Measurements from ENCODE around the gene GRID1.

GRID1 gene

GRCh38 chr10:86139066-86139657 is 227.4 kb downstream of the GRID1 start:
- peak; percentile 53 for TF ChIP-seq CTCF (IDR thresholded peaks at IDR 0.05; ENCODE audit: insufficient read depth, missing control alignments)
- FAIRE-seq (no peak), DNase-seq (ENCODE audit: insufficient read length, low spot score) (no peak)

- DNase-seq (ENCODE audit: insufficient read length, low spot score) (no peak), FAIRE-seq (no peak)
- TF ChIP-seq CTCF (IDR thresholded peaks at IDR 0.05; ENCODE audit: insufficient read depth, missing control alignments): no peak
These were observed 228.0 kb downstream of the GRID1 start for GRCh38 chr10:86138551-86139065.

GRCh38 chr10:86137561-86137960 is 229.0 kb downstream of the GRID1 start:
- FAIRE-seq (no peak), DNase-seq (ENCODE audit: insufficient read length, low spot score) (no peak)
- TF ChIP-seq CTCF (IDR thresholded peaks at IDR 0.05; ENCODE audit: insufficient read depth, missing control alignments): no peak

- no peak for TF ChIP-seq CTCF (IDR thresholded peaks at IDR 0.05; ENCODE audit: insufficient read depth, missing control alignments)
- no peak for DNase-seq (ENCODE audit: insufficient read length, low spot score)
These were observed 229.7 kb downstream of the GRID1 start for GRCh38 chr10:86136934-86137333.

GRCh38 chr10:86135191-86135590 is 231.4 kb downstream of the GRID1 start:
- no peak for DNase-seq (ENCODE audit: insufficient read length, low spot score)
- no peak for FAIRE-seq
- TF ChIP-seq CTCF (IDR thresholded peaks at IDR 0.05; ENCODE audit: insufficient read depth, missing control alignments): no peak

More at GRCh38 chr10:86136934-86137333, 229.7 kb downstream of the GRID1 start:
- FAIRE-seq: no peak

GRCh38 chr10:86130737-86131475 is 235.7 kb downstream of the GRID1 start:
- no peak for FAIRE-seq
- no peak for DNase-seq (ENCODE audit: insufficient read length, low spot score)
- no peak for TF ChIP-seq CTCF (IDR thresholded peaks at IDR 0.05; ENCODE audit: insufficient read depth, missing control alignments)

GRCh38 chr10:86130041-86130440 is 236.6 kb downstream of the GRID1 start:
- DNase-seq (ENCODE audit: insufficient read length, low spot score) (no peak), FAIRE-seq (no peak)
- no peak for TF ChIP-seq CTCF (IDR thresholded peaks at IDR 0.05; ENCODE audit: insufficient read depth, missing control alignments)
